Neural crest cell (in vitro differentiated cells): ENCODE data around the gene LYZ. TPM values are rescaled to one million over a fixed set of nuclear protein-coding genes. Genes with fewer than 3 reads are reported as not detected.

Experiments used
- DNase-seq: peaks from one replicate; pipeline ENCODE4 v3.0.0; 2021; ENCODE audit warnings: low read depth, mixed read lengths, low spot score
- H3K27ac Mint-ChIP-seq: one replicate; pipeline ENCODE4 v1.8.0; 2021; ENCODE audit warnings: mild to moderate bottlenecking, mixed read lengths; ENCODE audit not compliant: unreplicated experiment
- H3K27me3 Mint-ChIP-seq: 2 replicates; pipeline ENCODE4 v1.8.0; 2021; ENCODE audit warnings: low read depth, mild to moderate bottlenecking, mixed read lengths
- H3K36me3 Mint-ChIP-seq: 2 replicates; pipeline ENCODE4 v1.8.0; 2021; ENCODE audit warnings: low read depth, mild to moderate bottlenecking, mixed read lengths
- H3K4me1 Mint-ChIP-seq: 2 replicates; pipeline ENCODE4 v1.8.0; 2021; ENCODE audit warnings: mixed read lengths
- H3K4me3 Mint-ChIP-seq: one replicate; pipeline ENCODE4 v1.8.0; 2021; ENCODE audit warnings: mild to moderate bottlenecking, mixed read lengths
- H3K9me3 Mint-ChIP-seq: 2 replicates; pipeline ENCODE4 v1.8.0; 2021; ENCODE audit warnings: mixed read lengths
- total RNA-seq: library from RNA; stranded (reverse); gene quantifications from 2 replicates; pipeline ENCODE4 v1.2.1, GENCODE V29; 2021
- TF ChIP-seq, protein P1 (sequence below): fragments of 200-600 bp; sonication (generic); conservative IDR thresholded peaks from 2 replicates; pipeline ENCODE4 v1.5.0; 2021; ENCODE audit warnings: antibody characterized with exemption, mild to moderate bottlenecking

The LYZ gene
- total RNA-seq, 1 donor from 2014 or later: 0.26 TPM

DNA sequence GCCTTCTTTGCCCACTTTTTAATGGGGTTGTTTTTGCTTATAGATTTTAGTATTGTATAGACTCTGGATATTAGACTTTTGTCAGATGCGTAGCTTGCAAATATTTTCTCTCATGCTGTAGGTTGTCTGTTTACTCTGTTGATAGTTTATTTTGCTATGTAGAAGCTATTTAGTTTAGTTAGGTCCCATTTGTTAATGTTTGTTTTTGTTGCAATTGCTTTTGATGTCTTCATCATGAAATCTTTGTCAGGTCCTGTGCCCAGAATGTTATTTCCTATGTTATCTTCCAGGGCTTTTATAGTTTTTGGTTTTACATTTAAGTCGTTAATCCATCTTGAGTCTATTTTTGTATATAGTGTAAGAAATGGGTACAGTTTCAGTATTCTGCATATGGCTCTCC is 30.0 kb upstream of the LYZ start:
- Mint-ChIP-seq H3K9me3 (peaks cover 25% of the 10 kb centered on the region), H3K4me3 (no peak overlapping the region), H3K4me1 (no peaks in the 10 kb centered on the region), H3K27me3 (peaks cover 8% of the 10 kb centered on the region), H3K36me3 (peaks cover 18% of the 10 kb centered on the region), H3K27ac (no peak overlapping the region)
- TF ChIP-seq, protein P1, sequence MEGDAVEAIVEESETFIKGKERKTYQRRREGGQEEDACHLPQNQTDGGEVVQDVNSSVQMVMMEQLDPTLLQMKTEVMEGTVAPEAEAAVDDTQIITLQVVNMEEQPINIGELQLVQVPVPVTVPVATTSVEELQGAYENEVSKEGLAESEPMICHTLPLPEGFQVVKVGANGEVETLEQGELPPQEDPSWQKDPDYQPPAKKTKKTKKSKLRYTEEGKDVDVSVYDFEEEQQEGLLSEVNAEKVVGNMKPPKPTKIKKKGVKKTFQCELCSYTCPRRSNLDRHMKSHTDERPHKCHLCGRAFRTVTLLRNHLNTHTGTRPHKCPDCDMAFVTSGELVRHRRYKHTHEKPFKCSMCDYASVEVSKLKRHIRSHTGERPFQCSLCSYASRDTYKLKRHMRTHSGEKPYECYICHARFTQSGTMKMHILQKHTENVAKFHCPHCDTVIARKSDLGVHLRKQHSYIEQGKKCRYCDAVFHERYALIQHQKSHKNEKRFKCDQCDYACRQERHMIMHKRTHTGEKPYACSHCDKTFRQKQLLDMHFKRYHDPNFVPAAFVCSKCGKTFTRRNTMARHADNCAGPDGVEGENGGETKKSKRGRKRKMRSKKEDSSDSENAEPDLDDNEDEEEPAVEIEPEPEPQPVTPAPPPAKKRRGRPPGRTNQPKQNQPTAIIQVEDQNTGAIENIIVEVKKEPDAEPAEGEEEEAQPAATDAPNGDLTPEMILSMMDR: no peak
- no peak for DNase-seq

DNA sequence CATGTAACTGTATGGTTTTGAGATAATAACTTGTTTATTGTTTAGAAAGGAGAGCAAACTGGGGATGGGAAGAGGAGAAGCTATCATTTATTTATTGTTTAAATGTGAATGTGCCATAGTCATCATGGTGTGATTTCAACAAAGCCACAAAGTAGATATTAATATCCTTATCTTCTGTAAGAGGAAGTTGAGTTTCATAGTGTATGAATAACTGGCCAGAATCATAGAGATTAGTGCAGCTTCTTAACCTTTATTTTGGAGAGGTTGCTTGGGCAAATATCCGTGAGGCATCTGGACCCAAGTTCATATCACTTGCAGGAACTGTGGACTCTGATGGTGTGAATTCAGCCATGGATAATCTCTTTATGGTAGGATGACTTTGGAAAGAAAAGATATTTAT is 26.8 kb upstream of the LYZ start:
- H3K9me3 Mint-ChIP-seq: peaks cover 17% of the 10 kb centered on the region
- H3K36me3 Mint-ChIP-seq: peaks cover 13% of the 10 kb centered on the region
- H3K4me3 Mint-ChIP-seq: no peak overlapping the region
- DNase-seq: no peak
- TF ChIP-seq, protein P1: no peak
- peaks cover 8% of the 10 kb centered on the region for H3K27me3 Mint-ChIP-seq
- no peak overlapping the region for H3K27ac Mint-ChIP-seq
- no peaks in the 10 kb centered on the region for H3K4me1 Mint-ChIP-seq

DNA sequence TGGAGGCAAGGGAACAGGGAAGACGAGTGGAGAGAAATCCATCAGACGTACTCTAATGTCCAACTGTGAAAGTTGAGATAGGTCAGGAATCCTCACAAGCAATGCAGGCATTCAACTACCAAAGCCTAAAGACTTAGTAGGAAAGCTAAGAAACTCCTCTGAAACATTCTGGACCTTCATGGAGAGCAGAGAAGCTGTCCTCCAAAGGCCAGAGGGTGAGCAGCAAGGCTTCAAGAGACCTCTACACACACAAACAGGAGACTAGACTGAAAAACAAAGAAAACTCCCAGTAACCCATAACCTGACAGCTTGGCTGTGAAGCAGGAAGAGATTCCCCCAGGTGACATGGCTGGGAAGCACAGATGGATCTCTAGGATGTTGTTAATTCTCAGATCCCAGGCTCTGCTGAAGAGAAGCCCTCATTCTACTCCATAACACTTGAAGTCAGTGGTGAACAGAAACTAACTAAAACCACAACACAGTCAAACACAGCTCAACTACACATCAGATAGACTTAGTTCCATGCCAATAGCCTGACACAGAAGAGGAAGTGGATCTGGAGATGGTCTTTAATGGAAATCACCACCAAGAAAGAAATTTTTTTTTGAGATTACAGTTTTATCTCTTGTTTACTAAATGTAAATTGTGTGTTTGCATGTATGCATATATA is 23.2 kb upstream of the LYZ start:
- Mint-ChIP-seq H3K4me1 (no peaks in the 10 kb centered on the region), H3K4me3 (no peak overlapping the region), H3K9me3 (peaks cover 4% of the 10 kb centered on the region), H3K27me3 (peaks cover 30% of the 10 kb centered on the region), H3K27ac (no peak overlapping the region), H3K36me3 (peaks cover 2% of the 10 kb centered on the region)
- DNase-seq: no peak
- TF ChIP-seq, protein P1: no peak

DNA sequence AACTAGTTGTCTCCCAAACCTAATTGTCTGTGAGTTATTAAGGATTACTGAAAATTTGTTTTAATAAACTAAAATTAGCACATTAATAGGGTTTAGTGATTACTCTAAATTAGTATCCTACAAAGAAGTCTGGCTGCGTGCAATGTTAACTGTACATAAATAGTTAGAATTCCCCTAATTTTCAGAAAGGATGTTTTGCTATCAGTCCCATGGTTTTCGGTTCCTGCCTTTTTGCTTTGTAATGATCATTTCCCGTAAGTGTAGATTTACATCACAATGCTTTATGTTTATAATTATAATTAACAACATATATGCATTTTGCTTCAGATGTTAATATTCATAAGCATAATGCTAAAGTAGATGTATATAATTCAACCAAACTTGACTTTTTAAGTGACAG is 19.8 kb upstream of the LYZ start:
- Mint-ChIP-seq H3K27me3 (peaks cover 45% of the 10 kb centered on the region), H3K27ac (no peak overlapping the region), H3K36me3 (no peaks in the 10 kb centered on the region), H3K4me3 (no peak overlapping the region), H3K9me3 (no peaks in the 10 kb centered on the region), H3K4me1 (peaks cover 14% of the 10 kb centered on the region)
- no peak for DNase-seq
- TF ChIP-seq, protein P1: no peak

DNA sequence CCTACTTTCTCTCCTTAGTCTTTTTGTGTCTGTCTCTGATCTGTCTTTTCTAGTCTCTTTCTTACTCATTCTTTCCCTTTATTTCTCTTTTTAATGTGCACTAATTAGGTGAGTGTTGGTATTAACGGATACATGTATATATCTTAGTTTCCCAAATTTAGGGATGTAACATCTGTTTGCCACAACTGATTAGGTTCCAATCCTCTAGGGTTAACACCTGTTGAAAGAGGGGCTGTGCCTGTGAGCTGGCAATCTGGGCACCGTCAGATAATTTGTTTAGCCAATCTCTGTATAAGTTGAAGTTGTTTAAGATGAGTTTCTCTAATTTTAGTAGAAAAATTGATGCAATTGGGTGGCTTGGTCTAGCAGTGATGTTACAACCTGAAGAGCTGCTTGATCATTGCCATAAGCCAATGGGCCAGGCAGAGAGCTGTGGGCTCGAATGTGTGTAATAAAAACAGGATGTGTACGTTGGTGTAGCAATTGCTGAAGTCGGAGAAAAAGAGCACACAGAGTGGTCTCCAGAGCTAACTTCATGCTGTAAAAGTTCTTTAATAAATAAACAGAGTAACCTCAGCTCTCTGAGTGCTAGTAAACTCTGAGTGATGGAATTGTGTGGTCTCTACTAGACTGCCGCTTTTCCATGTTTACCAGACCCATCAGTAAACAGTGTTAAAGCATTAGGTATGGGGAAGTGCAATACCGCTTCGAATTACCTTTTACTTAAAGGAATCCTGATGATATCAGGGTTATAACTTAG is 18.3 kb upstream of the LYZ start:
- peaks cover 14% of the 10 kb centered on the region for H3K4me1 Mint-ChIP-seq
- H3K27me3 Mint-ChIP-seq: peaks cover 47% of the 10 kb centered on the region
- TF ChIP-seq, protein P1: no peak
- no peaks in the 10 kb centered on the region for H3K9me3 Mint-ChIP-seq
- H3K36me3 Mint-ChIP-seq: no peaks in the 10 kb centered on the region
- H3K4me3 Mint-ChIP-seq: no peak overlapping the region
- no peak overlapping the region for H3K27ac Mint-ChIP-seq
- no peak for DNase-seq
